Neutrophil (primary cell): ENCODE data around the gene RMC1.

ENCODE experiments used
- H3K27ac ChIP-seq: fragments of 200-600 bp; sonication (generic); 2 replicates; pipeline ENCODE4 v1.5.1; 2016; ENCODE audit warnings: mild to moderate bottlenecking, moderate library complexity
- H3K27me3 ChIP-seq: fragments of 200-600 bp; sonication (generic); 2 replicates; pipeline ENCODE4 v1.6.0; 2016; ENCODE audit warnings: mild to moderate bottlenecking
- H3K36me3 ChIP-seq: fragments of 200-600 bp; sonication (generic); 2 replicates; pipeline ENCODE4 v1.5.1; 2017
- H3K4me1 ChIP-seq, 2 experiments: fragments of 200-600 bp in 1 of 2; sonication (generic) in 1 of 2; 1 replicate in 1 of 2; 2 replicates in 1 of 2; pipeline versions ENCODE4 v1.5.1 to v1.6.1; 2013 to 2016; ENCODE audit warnings: low read depth in 1 of 2, low read length in 1 of 2, mild to moderate bottlenecking in 1 of 2, moderate library complexity in 1 of 2; ENCODE audit not compliant: control insufficient read depth in 1 of 2, insufficient read depth in 1 of 2
- H3K4me3 ChIP-seq, 2 experiments: fragments of 200-600 bp in 1 of 2; sonication (generic) in 1 of 2; 1 replicate in 1 of 2; 2 replicates in 1 of 2; pipeline ENCODE4 v1.5.1; 2013 to 2016; ENCODE audit warnings: low read depth in 1 of 2, low read length in 1 of 2, mild to moderate bottlenecking in 1 of 2, moderate library complexity in 1 of 2
- H3K9me3 ChIP-seq: fragments of 200-600 bp; sonication (generic); 2 replicates; pipeline ENCODE4 v1.5.1; 2016
- TF ChIP-seq, protein P1 (sequence below): fragments of 200-600 bp; sonication (generic); IDR thresholded peaks from 2 replicates; pipeline ENCODE4 v1.5.1; 2016; ENCODE audit warnings: antibody characterized with exemption

Gene RMC1

GRCh38 chr18:23521271-23521670 is 18.0 kb downstream of the RMC1 start:
- peaks cover 98% of the 10 kb centered on the region for H3K36me3 ChIP-seq

DNA sequence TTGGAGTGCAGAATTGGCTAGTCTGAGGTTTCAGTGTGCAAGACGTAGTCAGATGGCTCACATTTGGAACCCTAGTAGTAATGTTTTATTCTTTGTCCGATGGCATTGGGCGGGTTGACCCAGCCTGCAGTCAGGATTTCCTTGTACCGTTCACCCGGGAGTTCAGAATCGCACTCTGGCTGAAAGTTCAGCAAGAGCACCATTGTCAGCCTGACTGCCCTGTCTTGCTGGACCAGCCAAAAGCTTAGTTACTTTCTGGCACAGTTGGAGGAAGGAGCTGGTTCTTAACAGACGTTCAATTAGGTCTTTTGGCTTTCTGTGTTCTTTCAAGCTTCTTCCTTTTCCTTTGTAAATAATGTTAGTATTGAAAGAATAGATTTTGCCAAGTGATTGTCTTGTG is 18.6 kb downstream of the RMC1 start:
- Histone ChIP-seq H3K36me3 (peaks cover 98% of the 10 kb centered on the region), H3K4me1 (no peaks in the 10 kb centered on the region)

More at GRCh38 chr18:23521271-23521670, 18.0 kb downstream of the RMC1 start:
- no peak overlapping the region for H3K27ac ChIP-seq
- H3K4me3 ChIP-seq = no peak overlapping the region
- TF ChIP-seq, protein P1, sequence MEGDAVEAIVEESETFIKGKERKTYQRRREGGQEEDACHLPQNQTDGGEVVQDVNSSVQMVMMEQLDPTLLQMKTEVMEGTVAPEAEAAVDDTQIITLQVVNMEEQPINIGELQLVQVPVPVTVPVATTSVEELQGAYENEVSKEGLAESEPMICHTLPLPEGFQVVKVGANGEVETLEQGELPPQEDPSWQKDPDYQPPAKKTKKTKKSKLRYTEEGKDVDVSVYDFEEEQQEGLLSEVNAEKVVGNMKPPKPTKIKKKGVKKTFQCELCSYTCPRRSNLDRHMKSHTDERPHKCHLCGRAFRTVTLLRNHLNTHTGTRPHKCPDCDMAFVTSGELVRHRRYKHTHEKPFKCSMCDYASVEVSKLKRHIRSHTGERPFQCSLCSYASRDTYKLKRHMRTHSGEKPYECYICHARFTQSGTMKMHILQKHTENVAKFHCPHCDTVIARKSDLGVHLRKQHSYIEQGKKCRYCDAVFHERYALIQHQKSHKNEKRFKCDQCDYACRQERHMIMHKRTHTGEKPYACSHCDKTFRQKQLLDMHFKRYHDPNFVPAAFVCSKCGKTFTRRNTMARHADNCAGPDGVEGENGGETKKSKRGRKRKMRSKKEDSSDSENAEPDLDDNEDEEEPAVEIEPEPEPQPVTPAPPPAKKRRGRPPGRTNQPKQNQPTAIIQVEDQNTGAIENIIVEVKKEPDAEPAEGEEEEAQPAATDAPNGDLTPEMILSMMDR = no peak
- H3K9me3 ChIP-seq = no peaks in the 10 kb centered on the region
- H3K27me3 ChIP-seq = no peaks in the 10 kb centered on the region
- no peaks in the 10 kb centered on the region for H3K4me1 ChIP-seq

DNA sequence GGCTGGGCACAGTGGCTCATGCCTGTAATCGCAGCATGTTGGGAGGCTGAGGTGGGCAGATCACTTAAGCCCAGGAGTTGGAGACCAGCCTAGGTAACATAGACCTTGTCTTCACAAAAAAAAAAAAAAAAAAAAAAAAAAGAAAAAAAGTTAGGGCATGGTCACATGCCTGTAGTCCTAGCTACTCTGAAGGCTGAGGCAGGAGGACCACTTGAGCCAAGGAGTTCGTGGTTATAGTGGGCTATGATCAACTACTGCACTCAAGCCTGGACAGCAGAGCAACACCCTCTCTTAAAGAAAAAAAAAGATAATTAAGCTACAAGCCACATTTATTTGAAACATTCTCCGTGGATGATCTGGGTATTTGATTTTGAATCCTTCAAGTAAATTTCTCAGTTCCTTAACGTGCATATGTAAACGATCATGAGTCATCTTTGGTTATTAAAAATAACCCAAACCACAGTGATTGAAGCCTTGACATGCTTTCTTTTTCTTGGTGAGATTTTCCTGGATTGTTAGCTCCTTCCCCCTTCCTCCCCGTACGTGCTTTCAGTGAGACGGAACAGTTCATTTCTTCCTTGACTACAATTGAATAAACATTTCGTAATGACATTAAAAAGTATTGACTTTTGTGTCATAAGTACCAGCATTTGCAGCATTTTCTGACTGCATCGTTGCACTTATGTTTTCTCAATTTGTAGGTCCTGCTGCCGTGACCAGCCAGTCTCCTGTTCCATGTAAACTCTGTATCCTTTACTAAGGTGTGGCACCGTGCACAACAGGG is 20.3 kb downstream of the RMC1 start:
- TF ChIP-seq, protein P1 = no peak
- Histone ChIP-seq H3K27ac (no peak overlapping the region), H3K4me1 (no peaks in the 10 kb centered on the region), H3K36me3 (peaks cover 98% of the 10 kb centered on the region), H3K27me3 (no peaks in the 10 kb centered on the region), H3K9me3 (no peaks in the 10 kb centered on the region), H3K4me3 (no peak overlapping the region)

More for the DNA sequence above, 18.6 kb downstream of the RMC1 start:
- Histone ChIP-seq H3K27ac (no peak overlapping the region), H3K27me3 (no peaks in the 10 kb centered on the region), H3K4me3 (no peak overlapping the region), H3K9me3 (no peaks in the 10 kb centered on the region)
- TF ChIP-seq, protein P1 = no peak

DNA sequence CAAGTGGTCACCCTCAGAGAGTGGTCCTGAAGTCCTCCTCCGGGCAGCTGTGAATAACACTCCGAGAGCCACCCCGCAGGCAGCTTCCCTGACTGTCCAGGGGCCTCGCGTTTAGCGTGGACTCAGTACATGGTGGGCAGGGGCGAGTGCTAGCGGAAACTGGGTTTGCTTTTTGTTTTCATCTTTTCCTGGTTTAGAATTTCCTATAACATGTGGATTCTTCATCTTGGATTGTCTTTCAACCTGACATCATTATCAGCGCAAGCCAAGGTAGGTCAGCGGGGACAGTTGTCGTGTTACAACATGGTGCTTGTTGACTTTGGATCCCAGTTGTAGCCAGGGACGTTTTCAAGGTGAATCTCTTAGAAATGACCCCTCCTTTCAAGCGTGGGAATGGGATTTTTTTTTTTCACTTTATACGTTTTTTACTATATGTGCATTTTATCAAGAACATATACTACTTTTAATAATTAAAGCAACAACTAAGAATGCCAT is 20.9 kb downstream of the RMC1 start:
- Histone ChIP-seq H3K4me3 (no peak overlapping the region), H3K9me3 (no peaks in the 10 kb centered on the region), H3K4me1 (no peaks in the 10 kb centered on the region), H3K27me3 (no peaks in the 10 kb centered on the region), H3K27ac (no peak overlapping the region), H3K36me3 (peaks cover 98% of the 10 kb centered on the region)
- TF ChIP-seq, protein P1 = no peak

GRCh38 chr18:23526501-23527063 is 23.3 kb downstream of the RMC1 start:
- Histone ChIP-seq H3K27ac (no peak overlapping the region), H3K4me3 (no peak overlapping the region), H3K9me3 (no peaks in the 10 kb centered on the region), H3K36me3 (peaks cover 98% of the 10 kb centered on the region), H3K27me3 (no peaks in the 10 kb centered on the region), H3K4me1 (peaks cover 8 to 9% of the 10 kb centered on the region in 2 experiments)
- TF ChIP-seq, protein P1 = no peak
